Activated T-helper 17 cell treated with anti-CD3 and anti-CD28 coated beads, Interleukin-2, amount 50 U/mL, for 72 hours (primary cell): Measurements from ENCODE around the gene ACACB. TPM values are rescaled to one million over a fixed set of nuclear protein-coding genes. Genes with fewer than 3 reads are reported as not detected.

Experiments
- total RNA-seq, 2 donors: library from RNA; stranded (reverse); gene quantifications; one replicate each; pipeline ENCODE4 v1.2.3, GENCODE V29; 2022

ACACB gene
- total RNA-seq, 2 donors from 2014 or later = 7.4 to 17.3 TPM

Other genes with a start within 250 kb of the ACACB start
- gene DAO, start 236.5 kb upstream of the ACACB start, total RNA-seq = not detected
- not detected for gene SVOP, start 95.5 kb upstream of the ACACB start, total RNA-seq
- gene USP30, start 64.0 kb upstream of the ACACB start, total RNA-seq = 10 to 100 TPM in 1 of 2 donors, 1 to 10 TPM in 1; 8.5 to 11.6 TPM
- 10 to 100 TPM; 16.2 to 25.9 TPM for gene ALKBH2, start 23.1 kb upstream of the ACACB start, total RNA-seq
- 10 to 100 TPM; 48.3 to 85.7 TPM for gene UNG, start 19.0 kb upstream of the ACACB start, total RNA-seq
- not detected for gene FOXN4, start 192.7 kb downstream of the ACACB start, total RNA-seq
- gene MYO1H, start 231.3 kb downstream of the ACACB start, total RNA-seq = not detected